Ovary (tissue), 3 donors: Measurements from ENCODE around the gene SIK3.

Experiments used
- EP300 ChIP-seq: sonication (generic); formaldehyde crosslinking; IDR thresholded peaks from one replicate; pipeline ENCODE4 v1.6.1; 2017; ENCODE audit warnings: antibody characterized with exemption
- POLR2A ChIP-seq: fragments of 450-650 bp; IDR thresholded peaks from one replicate; pipeline ENCODE4 v1.6.1; 2017; ENCODE audit warnings: antibody characterized with exemption, mild to moderate bottlenecking, moderate library complexity
- TF ChIP-seq, protein P1 (sequence below), 3 donors: fragments of 450-650 bp in 2 of 3; fragments of 200-600 bp in 1 of 3; IDR thresholded peaks; one replicate each; pipeline versions ENCODE4 v1.5.1 to v1.8.0; 2016 to 2022; ENCODE audit warnings: antibody characterized with exemption in 3 of 3, mild to moderate bottlenecking in 1 of 3
- donor health status: DM: no; HTN: no; CAD: no.

DNA sequence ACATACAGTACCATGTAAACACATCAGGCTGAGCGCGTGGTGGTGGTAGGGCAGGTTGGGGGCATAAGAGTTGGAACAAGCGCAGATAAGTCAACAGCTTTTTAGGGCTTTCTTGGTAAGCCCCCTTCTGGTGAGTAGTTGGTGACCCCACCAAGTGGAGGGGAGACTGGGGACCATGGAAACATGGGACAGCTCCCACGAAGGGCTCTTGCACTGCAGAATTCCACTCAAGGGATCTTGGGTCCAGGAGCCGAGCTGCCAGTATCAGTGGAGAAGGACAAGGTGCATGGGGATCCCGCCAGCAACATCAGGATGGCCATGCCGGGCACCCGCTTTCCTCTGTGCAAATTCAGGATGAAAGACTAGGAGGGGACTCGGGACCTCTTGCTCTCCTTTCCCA, 254.6 kb downstream of the SIK3 start:
- TF ChIP-seq, protein P1, sequence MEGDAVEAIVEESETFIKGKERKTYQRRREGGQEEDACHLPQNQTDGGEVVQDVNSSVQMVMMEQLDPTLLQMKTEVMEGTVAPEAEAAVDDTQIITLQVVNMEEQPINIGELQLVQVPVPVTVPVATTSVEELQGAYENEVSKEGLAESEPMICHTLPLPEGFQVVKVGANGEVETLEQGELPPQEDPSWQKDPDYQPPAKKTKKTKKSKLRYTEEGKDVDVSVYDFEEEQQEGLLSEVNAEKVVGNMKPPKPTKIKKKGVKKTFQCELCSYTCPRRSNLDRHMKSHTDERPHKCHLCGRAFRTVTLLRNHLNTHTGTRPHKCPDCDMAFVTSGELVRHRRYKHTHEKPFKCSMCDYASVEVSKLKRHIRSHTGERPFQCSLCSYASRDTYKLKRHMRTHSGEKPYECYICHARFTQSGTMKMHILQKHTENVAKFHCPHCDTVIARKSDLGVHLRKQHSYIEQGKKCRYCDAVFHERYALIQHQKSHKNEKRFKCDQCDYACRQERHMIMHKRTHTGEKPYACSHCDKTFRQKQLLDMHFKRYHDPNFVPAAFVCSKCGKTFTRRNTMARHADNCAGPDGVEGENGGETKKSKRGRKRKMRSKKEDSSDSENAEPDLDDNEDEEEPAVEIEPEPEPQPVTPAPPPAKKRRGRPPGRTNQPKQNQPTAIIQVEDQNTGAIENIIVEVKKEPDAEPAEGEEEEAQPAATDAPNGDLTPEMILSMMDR (IDR thresholded peaks at IDR 0.05) = no peak
- TF ChIP-seq POLR2A (no peak), EP300 (no peak)
